ENCODE data around the gene CYP2D6. TPM values are rescaled to one million over a fixed set of nuclear protein-coding genes. Genes with fewer than 3 reads are reported as not detected.
A peak's percentile ranks its signal among the peaks of the same experiment; 100 is the strongest.
"Not testable (repeated sequence)": the region's sequence is repeated elsewhere in the genome, so short reads cannot be mapped to it uniquely, and the experiment has no call there.

The CYP2D6 gene
- 1 to 10 TPM; 1.2 to 9.7 (median 3.3) TPM for total RNA-seq

DNA sequence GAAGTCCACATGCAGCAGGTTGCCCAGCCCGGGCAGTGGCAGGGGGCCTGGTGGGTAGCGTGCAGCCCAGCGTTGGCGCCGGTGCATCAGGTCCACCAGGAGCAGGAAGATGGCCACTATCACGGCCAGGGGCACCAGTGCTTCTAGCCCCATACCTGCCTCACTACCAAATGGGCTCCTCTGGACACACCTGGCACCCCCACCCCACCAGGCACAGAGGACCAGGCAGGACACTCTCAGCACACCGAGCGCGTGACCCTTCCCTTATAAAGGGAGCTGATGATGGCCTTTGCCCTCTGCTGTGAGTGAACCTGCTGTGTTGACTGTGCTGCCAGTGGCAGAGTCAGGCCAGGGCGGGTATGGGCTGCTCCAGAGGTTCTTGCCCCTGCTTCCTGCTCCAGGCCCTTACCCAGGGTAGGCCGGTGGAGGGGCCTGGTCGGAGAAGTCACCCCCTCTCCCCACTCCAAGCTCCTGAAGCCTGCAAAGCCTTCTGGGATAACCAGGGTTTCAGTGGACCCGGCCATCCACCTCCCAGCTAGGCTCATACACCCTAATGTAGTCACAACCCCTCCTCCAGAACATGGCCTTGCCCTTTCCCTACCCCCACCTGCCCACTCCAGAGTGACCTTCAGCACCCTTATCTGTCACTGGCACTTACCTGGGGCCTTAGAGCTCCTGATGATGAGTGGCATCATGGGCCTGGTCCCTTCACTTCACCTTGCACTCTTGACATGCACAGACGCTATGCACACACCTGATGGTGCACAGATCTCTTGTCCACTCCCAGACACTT is at the start of gene CYP2D6:
TSS of gene CYP2D6 (minus strand) at position 172 of the 793 bp plus-strand sequence. CDS start at position 153, 19 bp downstream.
- intact Hi-C loops (cut with DNase I; ENCODE audit: low total_unique reads); H3K4me3 ChIP-seq; in situ Hi-C loops (cut with MboI; ENCODE audit: low pct_ligation_motif_present in 1 of 4, low pct_unique_long_range_greater_than_20kb in 1 of 4, low sequenced_read_pairs in 3 of 4); H3K27ac ChIP-seq; H3K27me3 ChIP-seq; H3K9me3 ChIP-seq; H3K36me3 ChIP-seq; H3K4me1 ChIP-seq: not testable (repeated sequence)
- peak; percentile 37 for DNase-seq
- WGBS, 2 donors (ENCODE audit: low coverage in 1 of 2) = 82% methylated on average over 14 of the region's 14 CpGs; no CpG with 5 or more reads in 1 of the 2 donors

- no peaks in the 10 kb centered on the region for H3K9me3 ChIP-seq
- intact Hi-C loops (cut with DNase I; ENCODE audit: low total_unique reads) (no loop called here), in situ Hi-C loops (cut with MboI; ENCODE audit: low pct_ligation_motif_present in 1 of 4, low pct_unique_long_range_greater_than_20kb in 1 of 4, low sequenced_read_pairs in 3 of 4) (loop anchor here in 2 of 4 donors (10.0 kb wide), 2 partner anchors 245 to 255 kb away; partner anchors contain the start of gene NFAM1 (in 1 of the 2))
- H3K4me1 ChIP-seq = peaks cover 0 to 45% (median 31%) of the 10 kb centered on the region in 4 donors
- H3K4me3 ChIP-seq = no peak overlapping the region
- peak overlapping the region in 2 of 4 donors; percentile 7 to 44 for H3K27ac ChIP-seq
- H3K36me3 ChIP-seq = no peaks in the 10 kb centered on the region
- TF ChIP-seq POLR2AphosphoS5 (IDR thresholded peaks at IDR 0.05) (no peak), EP300 (IDR thresholded peaks at IDR 0.05; ENCODE audit: low read depth) (no peak), POLR2A (IDR thresholded peaks at IDR 0.05) (no peak)
- DNase-seq = no peak
- 85 to 89% methylated on average over 4 to 6 of the region's 6 CpGs for WGBS, 2 donors (ENCODE audit: low coverage in 1 of 2)
- H3K27me3 ChIP-seq = no peaks in the 10 kb centered on the region
Measured at GRCh38 chr22:42179616-42180015, 49.0 kb upstream of the CYP2D6 start.

DNA sequence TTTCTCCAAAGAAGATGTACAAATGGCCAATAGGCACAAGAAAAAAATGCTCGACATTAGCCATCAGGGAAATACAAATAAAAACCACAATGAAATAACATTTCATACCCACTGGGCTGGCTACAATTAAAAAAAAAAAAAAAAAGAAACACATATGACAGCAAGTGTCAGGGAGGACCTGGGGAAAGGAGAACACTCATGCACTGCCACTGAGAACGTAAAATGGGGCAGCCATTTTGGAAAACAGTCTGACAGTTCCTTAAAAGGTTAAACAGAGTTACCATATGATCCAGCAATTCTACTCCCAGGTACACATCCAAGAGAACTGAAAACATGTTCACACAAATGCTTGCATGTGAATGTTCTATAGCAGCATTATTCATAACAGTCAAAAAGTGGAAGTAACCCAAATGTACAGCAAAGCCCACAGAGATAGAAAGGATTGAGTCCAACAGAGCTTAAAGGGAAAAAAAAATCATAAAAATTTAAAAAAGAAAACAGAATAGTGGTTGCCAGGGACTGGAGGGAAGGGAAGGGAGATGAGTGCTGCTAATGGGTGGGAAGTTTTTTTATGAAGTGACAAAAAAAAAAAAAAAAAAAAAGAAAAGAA is 48.4 kb upstream of the CYP2D6 start:
- Histone ChIP-seq H3K36me3 (no peaks in the 10 kb centered on the region), H3K9me3 (no peaks in the 10 kb centered on the region), H3K4me3 (no peak overlapping the region), H3K27me3 (no peaks in the 10 kb centered on the region), H3K4me1 (peaks cover 0 to 41% (median 32%) of the 10 kb centered on the region in 4 donors), H3K27ac (peak overlapping the region in 1 of 4 donors; percentile 53)
- in situ Hi-C loops (cut with MboI; ENCODE audit: low pct_ligation_motif_present in 1 of 4, low pct_unique_long_range_greater_than_20kb in 1 of 4, low sequenced_read_pairs in 3 of 4) = loop anchor here in 2 of 4 donors (10.0 kb wide), 2 partner anchors 246 to 256 kb away; partner anchors contain the start of gene NFAM1 (in 1 of the 2)
- TF ChIP-seq, protein P1, sequence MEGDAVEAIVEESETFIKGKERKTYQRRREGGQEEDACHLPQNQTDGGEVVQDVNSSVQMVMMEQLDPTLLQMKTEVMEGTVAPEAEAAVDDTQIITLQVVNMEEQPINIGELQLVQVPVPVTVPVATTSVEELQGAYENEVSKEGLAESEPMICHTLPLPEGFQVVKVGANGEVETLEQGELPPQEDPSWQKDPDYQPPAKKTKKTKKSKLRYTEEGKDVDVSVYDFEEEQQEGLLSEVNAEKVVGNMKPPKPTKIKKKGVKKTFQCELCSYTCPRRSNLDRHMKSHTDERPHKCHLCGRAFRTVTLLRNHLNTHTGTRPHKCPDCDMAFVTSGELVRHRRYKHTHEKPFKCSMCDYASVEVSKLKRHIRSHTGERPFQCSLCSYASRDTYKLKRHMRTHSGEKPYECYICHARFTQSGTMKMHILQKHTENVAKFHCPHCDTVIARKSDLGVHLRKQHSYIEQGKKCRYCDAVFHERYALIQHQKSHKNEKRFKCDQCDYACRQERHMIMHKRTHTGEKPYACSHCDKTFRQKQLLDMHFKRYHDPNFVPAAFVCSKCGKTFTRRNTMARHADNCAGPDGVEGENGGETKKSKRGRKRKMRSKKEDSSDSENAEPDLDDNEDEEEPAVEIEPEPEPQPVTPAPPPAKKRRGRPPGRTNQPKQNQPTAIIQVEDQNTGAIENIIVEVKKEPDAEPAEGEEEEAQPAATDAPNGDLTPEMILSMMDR (IDR thresholded peaks at IDR 0.05) = no peak
- WGBS, 2 donors (ENCODE audit: low coverage in 1 of 2) = 80 to 87% methylated on average over 2 of the region's 2 CpGs
- intact Hi-C loops (cut with DNase I; ENCODE audit: low total_unique reads) = no loop called here
- no peak for DNase-seq

DNA sequence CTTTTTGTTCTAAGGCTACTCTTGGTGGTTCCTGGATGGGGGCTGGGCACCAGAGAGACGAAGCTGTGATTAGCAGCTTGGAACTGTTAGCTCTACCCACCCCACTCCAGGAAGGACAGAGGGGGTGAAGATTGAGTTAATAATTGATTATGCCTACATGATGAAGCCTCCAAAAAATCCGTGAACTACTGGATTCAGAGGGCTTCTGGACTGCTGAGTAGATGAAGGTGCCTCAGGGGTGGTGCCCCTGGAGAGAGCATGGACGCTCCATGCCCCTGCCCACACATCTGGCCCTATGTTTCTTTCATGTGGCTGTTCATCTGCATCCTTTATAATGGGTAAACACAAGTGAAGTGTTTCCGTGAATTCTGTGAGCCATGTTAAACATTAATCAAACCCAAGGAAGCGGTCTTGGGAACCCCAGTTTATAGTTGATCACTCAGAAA is 47.3 kb upstream of the CYP2D6 start:
- no peak for DNase-seq
- 60% methylated on average over 5 of the region's 5 CpGs; no CpG with 5 or more reads in 1 of the 2 donors for WGBS, 2 donors (ENCODE audit: low coverage in 1 of 2)
- in situ Hi-C loops (cut with MboI; ENCODE audit: low pct_ligation_motif_present in 1 of 4, low pct_unique_long_range_greater_than_20kb in 1 of 4, low sequenced_read_pairs in 3 of 4) (loop anchor here in 2 of 4 donors (10.0 kb wide), 2 partner anchors 247 to 257 kb away; partner anchors contain the start of gene NFAM1 (in 1 of the 2)), intact Hi-C loops (cut with DNase I; ENCODE audit: low total_unique reads) (no loop called here)
- Histone ChIP-seq H3K9me3 (no peaks in the 10 kb centered on the region), H3K4me1 (peaks cover 10 to 41% (median 33%) of the 10 kb centered on the region in 4 donors), H3K4me3 (no peak overlapping the region), H3K36me3 (no peaks in the 10 kb centered on the region), H3K27me3 (no peaks in the 10 kb centered on the region), H3K27ac (peak overlapping the region in 3 of 4 donors; percentile 45 to 61 (median 53))
- no peak for TF ChIP-seq POLR2A (IDR thresholded peaks at IDR 0.05)
- TF ChIP-seq POLR2AphosphoS5 (IDR thresholded peaks at IDR 0.05) = no peak
- no peak for TF ChIP-seq EP300 (IDR thresholded peaks at IDR 0.05; ENCODE audit: low read depth)
- TF ChIP-seq, protein P1 (IDR thresholded peaks at IDR 0.05) = no peak

Measured in transverse colon (tissue), 4 donors.